ENCODE measurements around the gene SFXN5. TPM values are rescaled to one million over a fixed set of nuclear protein-coding genes. Genes with fewer than 3 reads are reported as not detected.

SFXN5 gene
- total RNA-seq, 1 experiment from 2014 or later, result 31.3 TPM

DNA sequence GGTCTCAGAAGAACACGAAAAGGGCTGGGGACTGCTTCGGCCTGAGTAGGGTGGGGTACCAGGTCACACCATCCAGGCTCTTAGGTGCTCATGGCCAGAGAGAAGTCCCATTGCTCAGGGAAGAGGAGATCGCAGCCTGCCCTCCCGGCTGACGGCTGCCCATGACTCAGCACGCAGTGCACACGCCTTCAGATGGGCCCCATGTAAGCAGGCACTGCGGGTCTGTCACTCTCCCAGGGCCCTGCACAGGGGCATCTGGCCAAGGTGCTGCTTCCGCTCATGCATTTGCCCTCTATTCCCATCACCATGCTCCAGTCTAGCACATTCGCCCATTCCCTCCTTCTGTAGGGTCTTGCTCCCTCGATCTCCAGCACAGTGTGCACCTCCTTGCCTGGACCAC lies 34.7 kb downstream of the SFXN5 start:
- BruUV-seq (replicated peaks), result no TSS peak
- ChIA-PET CTCF (no interaction called here), POLR2A (no interaction called here)
- Histone ChIP-seq H3K4me3 (ENCODE audit: low read depth, low read length) (no peak overlapping the region), H3K27me3 (replicated peaks; ENCODE audit: control insufficient read depth, insufficient read depth, low read length) (no peaks in the 10 kb centered on the region), H3K4me1 (peaks cover 26% of the 10 kb centered on the region), H3K36me3 (ENCODE audit: control insufficient read depth, insufficient read depth, low read length) (no peaks in the 10 kb centered on the region), H3K9me3 (no peaks in the 10 kb centered on the region)
- no peaks in the 10 kb centered on the region for H3K9me3 Mint-ChIP-seq (ENCODE audit: unreplicated experiment)
- intact Hi-C loops (cut with micrococcal nuclease; ENCODE audit: unreplicated experiment), result no loop called here
- H3K4me3 Mint-ChIP-seq (ENCODE audit: unreplicated experiment), result no peak overlapping the region
- TF ChIP-seq, protein P1, sequence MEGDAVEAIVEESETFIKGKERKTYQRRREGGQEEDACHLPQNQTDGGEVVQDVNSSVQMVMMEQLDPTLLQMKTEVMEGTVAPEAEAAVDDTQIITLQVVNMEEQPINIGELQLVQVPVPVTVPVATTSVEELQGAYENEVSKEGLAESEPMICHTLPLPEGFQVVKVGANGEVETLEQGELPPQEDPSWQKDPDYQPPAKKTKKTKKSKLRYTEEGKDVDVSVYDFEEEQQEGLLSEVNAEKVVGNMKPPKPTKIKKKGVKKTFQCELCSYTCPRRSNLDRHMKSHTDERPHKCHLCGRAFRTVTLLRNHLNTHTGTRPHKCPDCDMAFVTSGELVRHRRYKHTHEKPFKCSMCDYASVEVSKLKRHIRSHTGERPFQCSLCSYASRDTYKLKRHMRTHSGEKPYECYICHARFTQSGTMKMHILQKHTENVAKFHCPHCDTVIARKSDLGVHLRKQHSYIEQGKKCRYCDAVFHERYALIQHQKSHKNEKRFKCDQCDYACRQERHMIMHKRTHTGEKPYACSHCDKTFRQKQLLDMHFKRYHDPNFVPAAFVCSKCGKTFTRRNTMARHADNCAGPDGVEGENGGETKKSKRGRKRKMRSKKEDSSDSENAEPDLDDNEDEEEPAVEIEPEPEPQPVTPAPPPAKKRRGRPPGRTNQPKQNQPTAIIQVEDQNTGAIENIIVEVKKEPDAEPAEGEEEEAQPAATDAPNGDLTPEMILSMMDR (IDR thresholded peaks at IDR 0.05; ENCODE audit: insufficient read depth in 1 of 2, low read depth in 1 of 2, low read length in 1 of 2, severe bottlenecking in 1 of 2, unreplicated experiment in 1 of 2), result no peak
- peak overlapping the region; percentile 11 for H3K27ac Mint-ChIP-seq (ENCODE audit: unreplicated experiment)
- H3K36me3 Mint-ChIP-seq (ENCODE audit: insufficient read depth, unreplicated experiment), result no peaks in the 10 kb centered on the region
- no peaks in the 10 kb centered on the region for H3K27me3 Mint-ChIP-seq (ENCODE audit: insufficient read depth, unreplicated experiment)
- no peak for DNase-seq
- peaks cover 27% of the 10 kb centered on the region for H3K4me1 Mint-ChIP-seq (ENCODE audit: low read depth, unreplicated experiment)

DNA sequence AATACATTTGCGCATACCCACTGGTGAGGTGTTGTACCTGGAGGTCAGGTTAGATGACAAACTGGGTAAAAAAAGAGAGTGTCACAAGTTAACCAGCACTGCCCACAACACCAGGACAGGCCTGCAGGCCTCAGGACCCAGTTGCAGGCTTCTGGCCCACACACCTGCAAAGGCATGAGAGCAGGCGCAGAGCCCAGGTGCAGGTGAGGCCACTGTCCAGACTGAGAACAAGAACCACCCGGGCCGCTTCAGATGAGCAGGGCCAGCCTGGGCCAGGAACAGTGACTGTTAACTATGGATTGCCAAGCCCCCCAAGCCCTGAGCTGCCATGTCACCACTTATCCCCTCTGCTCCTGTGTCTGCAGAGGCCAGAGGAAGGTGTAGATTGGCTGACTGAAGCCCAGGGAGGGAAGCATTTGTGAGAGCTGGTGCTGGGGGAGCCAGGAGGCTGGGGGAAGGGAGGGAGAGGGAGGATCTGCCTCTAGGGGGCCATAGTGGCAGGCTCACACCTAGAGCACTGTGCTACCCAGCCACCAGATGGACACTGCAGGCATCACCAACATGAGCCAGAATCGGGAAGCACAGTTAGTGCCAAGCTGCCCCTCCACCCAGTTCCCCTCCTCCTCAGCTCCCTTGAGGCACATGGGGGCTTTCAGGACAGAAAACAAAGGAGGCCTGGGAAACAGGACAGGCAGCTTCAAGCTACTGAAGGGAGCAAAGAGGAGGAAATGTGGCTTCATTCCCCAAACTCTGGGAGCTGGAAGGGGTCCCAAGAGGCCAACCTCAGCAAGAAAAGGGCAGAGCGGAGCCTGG lies 35.4 kb downstream of the SFXN5 start:
- Mint-ChIP-seq H3K4me1 (ENCODE audit: low read depth, unreplicated experiment) (peaks cover 32% of the 10 kb centered on the region), H3K27me3 (ENCODE audit: insufficient read depth, unreplicated experiment) (no peaks in the 10 kb centered on the region), H3K9me3 (ENCODE audit: unreplicated experiment) (no peaks in the 10 kb centered on the region), H3K4me3 (ENCODE audit: unreplicated experiment) (no peak overlapping the region), H3K36me3 (ENCODE audit: insufficient read depth, unreplicated experiment) (no peaks in the 10 kb centered on the region), H3K27ac (ENCODE audit: unreplicated experiment) (no peak overlapping the region)
- no peaks in the 10 kb centered on the region for H3K27me3 ChIP-seq (replicated peaks; ENCODE audit: control insufficient read depth, insufficient read depth, low read length)
- BruUV-seq (replicated peaks), result no TSS peak
- TF ChIP-seq, protein P1 (IDR thresholded peaks at IDR 0.05; ENCODE audit: insufficient read depth in 1 of 2, low read depth in 1 of 2, low read length in 1 of 2, severe bottlenecking in 1 of 2, unreplicated experiment in 1 of 2), result peak in 1 of 2 experiments; percentile 49
- peak in 1 of 2 experiments; percentile 47 for DNase-seq
- ChIA-PET CTCF (interaction anchor here (0.8 kb wide), 1 partner anchor 42 kb away, joined by 3 read pairs; no protein-coding TSS in a partner anchor), POLR2A (no interaction called here)
- H3K4me1 ChIP-seq, result peaks cover 32% of the 10 kb centered on the region
- no peaks in the 10 kb centered on the region for H3K9me3 ChIP-seq
- H3K36me3 ChIP-seq (ENCODE audit: control insufficient read depth, insufficient read depth, low read length), result no peaks in the 10 kb centered on the region
- no peak overlapping the region for H3K4me3 ChIP-seq (ENCODE audit: low read depth, low read length)
- intact Hi-C loops (cut with micrococcal nuclease; ENCODE audit: unreplicated experiment), result no loop called here

DNA sequence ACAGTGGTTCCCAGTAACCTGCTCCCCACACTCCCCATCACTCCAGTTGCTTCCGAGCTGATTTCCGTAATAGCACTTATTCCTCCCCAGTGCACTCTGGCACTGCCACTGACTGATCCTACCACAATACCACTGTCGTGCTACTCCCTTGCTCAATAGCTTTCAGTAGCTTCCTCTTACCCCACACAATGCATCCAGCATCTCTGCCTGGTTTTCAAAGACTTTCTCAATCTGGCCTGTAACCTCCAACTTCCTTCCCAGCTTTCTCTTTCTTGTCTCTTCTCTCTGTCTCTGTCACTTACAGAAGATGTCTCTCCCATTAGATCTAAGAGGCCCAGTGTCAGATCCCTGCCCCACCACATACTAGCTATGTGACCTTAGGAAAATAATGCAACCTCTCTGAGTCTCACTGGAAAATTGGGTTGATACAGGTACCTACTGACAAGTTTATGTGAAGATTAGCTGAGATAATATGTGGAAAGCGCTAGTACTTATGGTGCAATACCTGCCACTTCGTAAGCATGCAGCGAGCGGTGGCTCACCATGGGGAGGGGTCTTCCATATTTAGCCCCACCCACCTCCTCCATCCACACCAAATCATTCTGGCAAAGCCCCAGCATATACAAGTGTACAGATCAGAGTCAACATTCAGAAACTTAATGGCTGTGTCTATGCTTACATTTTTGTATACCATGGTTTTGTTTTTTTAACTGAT lies 36.7 kb downstream of the SFXN5 start:
- H3K4me1 Mint-ChIP-seq (ENCODE audit: low read depth, unreplicated experiment), result peaks cover 33% of the 10 kb centered on the region
- TF ChIP-seq, protein P1 (IDR thresholded peaks at IDR 0.05; ENCODE audit: insufficient read depth in 1 of 2, low read depth in 1 of 2, low read length in 1 of 2, severe bottlenecking in 1 of 2, unreplicated experiment in 1 of 2), result no peak
- no peak overlapping the region for H3K27ac Mint-ChIP-seq (ENCODE audit: unreplicated experiment)
- H3K4me3 Mint-ChIP-seq (ENCODE audit: unreplicated experiment), result no peak overlapping the region
- Histone ChIP-seq H3K36me3 (ENCODE audit: control insufficient read depth, insufficient read depth, low read length) (no peaks in the 10 kb centered on the region), H3K4me3 (ENCODE audit: low read depth, low read length) (no peak overlapping the region), H3K27me3 (replicated peaks; ENCODE audit: control insufficient read depth, insufficient read depth, low read length) (no peaks in the 10 kb centered on the region), H3K4me1 (peaks cover 40% of the 10 kb centered on the region), H3K9me3 (no peaks in the 10 kb centered on the region)
- no TSS peak for BruUV-seq (replicated peaks)
- intact Hi-C loops (cut with micrococcal nuclease; ENCODE audit: unreplicated experiment), result no loop called here
- no peaks in the 10 kb centered on the region for H3K27me3 Mint-ChIP-seq (ENCODE audit: insufficient read depth, unreplicated experiment)
- DNase-seq, result no peak
- ChIA-PET POLR2A (no interaction called here), CTCF (interaction anchor here (0.7 kb wide), 3 partner anchors 42 to 202 kb away, joined by 4 to 6 read pairs (median 5); no protein-coding TSS in a partner anchor)
- no peaks in the 10 kb centered on the region for H3K9me3 Mint-ChIP-seq (ENCODE audit: unreplicated experiment)
- H3K36me3 Mint-ChIP-seq (ENCODE audit: insufficient read depth, unreplicated experiment), result no peaks in the 10 kb centered on the region

Data from Caco-2 (cell line).